ENCODE measurements around the gene CDC73.

DNA sequence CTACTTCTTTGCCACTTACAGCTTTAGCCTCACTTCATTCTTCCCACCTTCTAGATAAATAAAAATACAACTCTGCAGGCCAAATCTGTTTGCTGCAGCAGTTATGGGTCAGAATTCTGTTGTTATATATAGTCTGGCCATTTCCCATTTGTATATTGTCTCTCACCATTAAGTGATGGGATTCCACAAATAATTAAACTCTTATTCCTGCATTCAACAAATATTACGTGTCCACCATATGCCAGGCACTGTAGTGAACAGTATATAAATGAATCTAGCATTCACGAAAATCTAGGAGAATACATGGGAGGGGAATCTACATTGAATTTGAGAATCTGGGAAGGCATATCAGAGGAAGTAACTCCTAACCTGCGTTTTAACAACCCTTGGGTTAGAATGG, 11.0 kb upstream of the CDC73 start:
- TF ChIP-seq POLR2A (IDR thresholded peaks at IDR 0.05; ENCODE audit: low read depth, low read length) (no peak), POLR2AphosphoS5 (IDR thresholded peaks at IDR 0.05; ENCODE audit: low read depth, low read length) (no peak), PAX5 (IDR thresholded peaks at IDR 0.05; ENCODE audit: insufficient read depth, low read length, severe bottlenecking) (no peak)
